IMR-90 (cell line): Measurements from ENCODE around the gene FAM98C.

Source experiments
- RAD21 ChIP-seq: IDR thresholded peaks from 2 replicates; pipeline ENCODE4 v1.6.1; 2012; ENCODE audit warnings: low read length, improper control_type of control experiment
- TF ChIP-seq, protein P1 (sequence below): conservative IDR thresholded peaks from 2 replicates; pipeline ENCODE4 v1.5.1; 2012; ENCODE audit warnings: mild to moderate bottlenecking, low read depth, low read length, improper control_type of control experiment

DNA sequence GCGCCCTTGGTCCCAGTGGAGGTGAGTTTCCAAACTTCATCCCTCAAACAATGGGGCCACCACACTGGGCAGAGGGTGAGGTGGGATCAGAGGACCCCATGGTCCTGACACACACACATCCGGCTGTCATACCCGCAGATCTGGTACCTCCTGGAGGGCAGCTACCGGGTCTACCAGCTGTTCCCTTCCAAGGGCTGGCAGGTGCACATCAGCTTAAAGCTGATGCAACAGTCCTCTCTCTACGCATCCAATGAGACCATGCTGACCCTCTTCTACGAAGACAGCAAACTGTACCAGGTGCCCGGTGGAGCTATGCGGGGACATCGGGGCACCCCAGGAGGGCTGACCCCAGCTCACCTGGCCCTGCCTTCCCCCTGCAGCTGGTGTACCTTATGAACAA, 42.5 kb upstream of the FAM98C start:
- TF ChIP-seq RAD21 = no peak
- TF ChIP-seq, protein P1, sequence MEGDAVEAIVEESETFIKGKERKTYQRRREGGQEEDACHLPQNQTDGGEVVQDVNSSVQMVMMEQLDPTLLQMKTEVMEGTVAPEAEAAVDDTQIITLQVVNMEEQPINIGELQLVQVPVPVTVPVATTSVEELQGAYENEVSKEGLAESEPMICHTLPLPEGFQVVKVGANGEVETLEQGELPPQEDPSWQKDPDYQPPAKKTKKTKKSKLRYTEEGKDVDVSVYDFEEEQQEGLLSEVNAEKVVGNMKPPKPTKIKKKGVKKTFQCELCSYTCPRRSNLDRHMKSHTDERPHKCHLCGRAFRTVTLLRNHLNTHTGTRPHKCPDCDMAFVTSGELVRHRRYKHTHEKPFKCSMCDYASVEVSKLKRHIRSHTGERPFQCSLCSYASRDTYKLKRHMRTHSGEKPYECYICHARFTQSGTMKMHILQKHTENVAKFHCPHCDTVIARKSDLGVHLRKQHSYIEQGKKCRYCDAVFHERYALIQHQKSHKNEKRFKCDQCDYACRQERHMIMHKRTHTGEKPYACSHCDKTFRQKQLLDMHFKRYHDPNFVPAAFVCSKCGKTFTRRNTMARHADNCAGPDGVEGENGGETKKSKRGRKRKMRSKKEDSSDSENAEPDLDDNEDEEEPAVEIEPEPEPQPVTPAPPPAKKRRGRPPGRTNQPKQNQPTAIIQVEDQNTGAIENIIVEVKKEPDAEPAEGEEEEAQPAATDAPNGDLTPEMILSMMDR = no peak
